Right atrium auricular region (tissue), 2 donors: Measurements from ENCODE around the gene DSTN. TPM values are rescaled to one million over a fixed set of nuclear protein-coding genes. Genes with fewer than 3 reads are reported as not detected.

Experiments
- DNase-seq: peaks from one replicate; pipeline ENCODE4 v3.0.0-alpha.2; 2019; ENCODE audit warnings: low spot score
- H3K27ac ChIP-seq, 2 donors: fragments of 200-600 bp; sonication (generic); 1 replicate in 1 of 2; 2 replicates in 1 of 2; pipeline ENCODE4 v1.5.1; 2016 to 2019
- H3K27me3 ChIP-seq, 2 donors: fragments of 200-600 bp; sonication (generic); one replicate each; pipeline versions ENCODE4 v1.5.1 to v1.6.0; 2017 to 2019
- H3K36me3 ChIP-seq: fragments of 200-600 bp; sonication (generic); one replicate; pipeline ENCODE4 v1.5.1; 2016
- H3K4me1 ChIP-seq, 2 donors: fragments of 200-600 bp; sonication (generic); one replicate each; pipeline versions ENCODE4 v1.5.1 to v1.6.0; 2017 to 2019
- H3K4me3 ChIP-seq, 2 donors: fragments of 200-600 bp; sonication (generic); 1 replicate in 1 of 2; 2 replicates in 1 of 2; pipeline ENCODE4 v1.5.1; 2017 to 2019; ENCODE audit warnings: mild to moderate bottlenecking in 1 of 2, moderate library complexity in 1 of 2
- H3K9me3 ChIP-seq, 2 donors: fragments of 200-600 bp; sonication (generic); one replicate each; pipeline ENCODE4 v1.5.1; 2019
- CTCF ChIP-seq, 2 donors: fragments of 200-600 bp; sonication (generic); IDR thresholded peaks; one replicate each; pipeline ENCODE4 v1.5.1; 2019; ENCODE audit warnings: antibody characterized with exemption in 2 of 2
- total RNA-seq, 2 donors: library from RNA; depleted of rRNA; stranded (reverse); fragments of >200 nt; gene quantifications; one replicate each; pipeline ENCODE4 v1.1.0, GENCODE V29; 2016

DSTN gene
- total RNA-seq, 2 donors from 2014 or later: 585 to 760 TPM

GRCh38 chr20:17642404-17643269, 72.8 kb downstream of the DSTN start:
- Histone ChIP-seq H3K27ac (peak overlapping the region in 1 of 2 donors; percentile 81), H3K36me3 (peaks cover 33% of the 10 kb centered on the region), H3K4me1 (peaks cover 0 to 81% of the 10 kb centered on the region in 2 donors), H3K9me3 (no peaks in the 10 kb centered on the region), H3K4me3 (no peak overlapping the region), H3K27me3 (no peaks in the 10 kb centered on the region)
- no peak for TF ChIP-seq CTCF (IDR thresholded peaks at IDR 0.05)
- DNase-seq: no peak

GRCh38 chr20:17643531-17644188, 73.8 kb downstream of the DSTN start:
- no peak for TF ChIP-seq CTCF (IDR thresholded peaks at IDR 0.05)
- H3K36me3 ChIP-seq: peaks cover 28% of the 10 kb centered on the region
- peak overlapping the region; percentile 81 to 86 for H3K27ac ChIP-seq
- no peaks in the 10 kb centered on the region for H3K9me3 ChIP-seq
- peaks cover 0 to 83% of the 10 kb centered on the region in 2 donors for H3K4me1 ChIP-seq
- no peaks in the 10 kb centered on the region for H3K27me3 ChIP-seq
- no peak overlapping the region for H3K4me3 ChIP-seq
- DNase-seq: no peak

DNA sequence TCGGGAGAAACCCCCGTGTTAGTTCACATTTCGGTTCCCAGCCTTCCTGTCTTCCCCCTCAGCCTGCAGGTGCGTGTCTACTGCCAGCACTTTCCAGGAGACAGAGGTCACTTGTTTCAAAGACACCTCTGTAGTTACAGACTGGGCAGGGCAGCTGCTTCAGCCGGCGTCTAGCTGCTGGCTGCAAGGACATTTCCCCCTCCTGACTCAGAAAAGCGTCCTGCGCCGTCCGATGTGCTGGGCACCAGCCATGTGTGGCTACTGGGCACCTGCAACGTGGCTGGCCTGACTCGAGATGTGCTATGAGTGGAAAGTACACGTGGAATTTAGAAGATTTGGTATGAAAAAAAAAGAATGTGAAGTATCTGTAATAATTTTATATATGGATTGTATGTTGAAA, 74.6 kb downstream of the DSTN start:
- H3K27me3 ChIP-seq: no peaks in the 10 kb centered on the region
- no peaks in the 10 kb centered on the region for H3K9me3 ChIP-seq
- no peak for DNase-seq
- peaks cover 24% of the 10 kb centered on the region for H3K36me3 ChIP-seq
- H3K27ac ChIP-seq: peak overlapping the region; percentile 81 to 86
- TF ChIP-seq CTCF (IDR thresholded peaks at IDR 0.05): no peak
- H3K4me3 ChIP-seq: no peak overlapping the region
- peaks cover 0 to 84% of the 10 kb centered on the region in 2 donors for H3K4me1 ChIP-seq

- peaks cover 0 to 89% of the 10 kb centered on the region in 2 donors for H3K4me1 ChIP-seq
- H3K27ac ChIP-seq: peak overlapping the region; percentile 81 to 86
- H3K4me3 ChIP-seq: no peak overlapping the region
- no peak for TF ChIP-seq CTCF (IDR thresholded peaks at IDR 0.05)
- DNase-seq: no peak
- H3K27me3 ChIP-seq: no peaks in the 10 kb centered on the region
- H3K9me3 ChIP-seq: no peaks in the 10 kb centered on the region
- H3K36me3 ChIP-seq: peaks cover 24% of the 10 kb centered on the region
Observed at GRCh38 chr20:17645010-17645409, 75.1 kb downstream of the DSTN start.

- Histone ChIP-seq H3K4me3 (no peak overlapping the region), H3K9me3 (no peaks in the 10 kb centered on the region), H3K36me3 (peaks cover 18% of the 10 kb centered on the region), H3K27ac (peak overlapping the region; percentile 81 to 86), H3K4me1 (peaks cover 0 to 96% of the 10 kb centered on the region in 2 donors), H3K27me3 (no peaks in the 10 kb centered on the region)
- no peak for TF ChIP-seq CTCF (IDR thresholded peaks at IDR 0.05)
- DNase-seq: no peak
Observed at GRCh38 chr20:17645546-17646208, 75.8 kb downstream of the DSTN start.
